Caco-2 (cell line): Measurements from ENCODE around the gene RUNX1. TPM values are rescaled to one million over a fixed set of nuclear protein-coding genes. Genes with fewer than 3 reads are reported as not detected.

Source experiments
- BruUV-seq: library from RNA; stranded (reverse); fragments of 400-500 nt; replicated peaks from 2 replicates; lab custom pipeline; 2021; lab: Mats Ljungman, UMichigan
- CTCF ChIA-PET: fragments of 300-600 bp; sonication (Branson Sonifier 250); formaldehyde crosslinking; loops from one replicate; lab custom pipeline; 2022; ENCODE audit warnings: antibody characterized with exemption; lab: Charles Lee
- POLR2A ChIA-PET: fragments of 300-600 bp; sonication (Branson Sonifier 250); formaldehyde crosslinking; loops from one replicate; lab custom pipeline; 2022; ENCODE audit warnings: antibody characterized with exemption; lab: Charles Lee
- DNase-seq, 2 experiments: peaks; one replicate each; pipeline versions ENCODE4 v3.0.0 to v3.0.0-alpha.2; 2020 to 2022
- H3K27me3 ChIP-seq: replicated peaks from 2 replicates; pipeline ENCODE4 v1.6.0; 2011; ENCODE audit warnings: low read length; ENCODE audit not compliant: control insufficient read depth, insufficient read depth
- H3K36me3 ChIP-seq: 2 replicates; pipeline ENCODE4 v1.5.1; 2011; ENCODE audit warnings: low read length; ENCODE audit not compliant: control insufficient read depth, insufficient read depth
- H3K4me1 ChIP-seq: fragments of 250-450 bp; sonication (Bioruptor Pico); 2 replicates; pipeline ENCODE4 v1.5.1; 2020; ENCODE audit warnings: mild to moderate bottlenecking
- H3K4me3 ChIP-seq: 2 replicates; pipeline ENCODE4 v1.5.1; 2011; ENCODE audit warnings: low read depth, mild to moderate bottlenecking, control low read depth, low read length
- H3K9me3 ChIP-seq: fragments of 250-450 bp; sonication (Bioruptor Pico); 2 replicates; pipeline ENCODE4 v1.5.1; 2020; ENCODE audit warnings: mild to moderate bottlenecking, moderate library complexity
- H3K27ac Mint-ChIP-seq: one replicate; pipeline ENCODE4 v1.8.0; 2022; ENCODE audit warnings: mixed read lengths; ENCODE audit not compliant: unreplicated experiment
- H3K27me3 Mint-ChIP-seq: one replicate; pipeline ENCODE4 v1.8.0; 2022; ENCODE audit warnings: mixed read lengths; ENCODE audit not compliant: insufficient read depth, unreplicated experiment
- H3K36me3 Mint-ChIP-seq: one replicate; pipeline ENCODE4 v1.8.0; 2022; ENCODE audit warnings: mild to moderate bottlenecking, mixed read lengths; ENCODE audit not compliant: insufficient read depth, unreplicated experiment
- H3K4me1 Mint-ChIP-seq: one replicate; pipeline ENCODE4 v1.8.0; 2022; ENCODE audit warnings: low read depth, mixed read lengths; ENCODE audit not compliant: unreplicated experiment
- H3K4me3 Mint-ChIP-seq: one replicate; pipeline ENCODE4 v1.8.0; 2022; ENCODE audit warnings: mild to moderate bottlenecking, moderate library complexity, mixed read lengths; ENCODE audit not compliant: unreplicated experiment
- H3K9me3 Mint-ChIP-seq: one replicate; pipeline ENCODE4 v1.8.0; 2022; ENCODE audit warnings: mixed read lengths; ENCODE audit not compliant: unreplicated experiment
- CTCF ChIP-seq, 2 experiments: fragments of 200-600 bp in 1 of 2; IDR thresholded peaks; 1 replicate in 1 of 2; 2 replicates in 1 of 2; pipeline versions ENCODE4 v1.5.1 to v1.8.0; 2011 to 2022; ENCODE audit warnings: antibody characterized with exemption in 1 of 2, control low read depth in 1 of 2, inconsistent platforms in 1 of 2, low read depth in 1 of 2, low read length in 1 of 2, mild to moderate bottlenecking in 1 of 2, moderate library complexity in 1 of 2; ENCODE audit not compliant: insufficient read depth in 1 of 2, severe bottlenecking in 1 of 2, unreplicated experiment in 1 of 2
- intact Hi-C: fragments of 100-400 bp; cut with micrococcal nuclease; formaldehyde crosslinking; loops from one replicate; pipeline ENCODE4 v1.10.0; 2022; ENCODE audit not compliant: unreplicated experiment
- total RNA-seq: library from RNA; stranded (reverse); gene quantifications from 2 replicates; pipeline ENCODE4 v1.2.3, GENCODE V29; 2022

Gene RUNX1
- total RNA-seq, 1 experiment from 2014 or later, result 11.7 TPM

DNA sequence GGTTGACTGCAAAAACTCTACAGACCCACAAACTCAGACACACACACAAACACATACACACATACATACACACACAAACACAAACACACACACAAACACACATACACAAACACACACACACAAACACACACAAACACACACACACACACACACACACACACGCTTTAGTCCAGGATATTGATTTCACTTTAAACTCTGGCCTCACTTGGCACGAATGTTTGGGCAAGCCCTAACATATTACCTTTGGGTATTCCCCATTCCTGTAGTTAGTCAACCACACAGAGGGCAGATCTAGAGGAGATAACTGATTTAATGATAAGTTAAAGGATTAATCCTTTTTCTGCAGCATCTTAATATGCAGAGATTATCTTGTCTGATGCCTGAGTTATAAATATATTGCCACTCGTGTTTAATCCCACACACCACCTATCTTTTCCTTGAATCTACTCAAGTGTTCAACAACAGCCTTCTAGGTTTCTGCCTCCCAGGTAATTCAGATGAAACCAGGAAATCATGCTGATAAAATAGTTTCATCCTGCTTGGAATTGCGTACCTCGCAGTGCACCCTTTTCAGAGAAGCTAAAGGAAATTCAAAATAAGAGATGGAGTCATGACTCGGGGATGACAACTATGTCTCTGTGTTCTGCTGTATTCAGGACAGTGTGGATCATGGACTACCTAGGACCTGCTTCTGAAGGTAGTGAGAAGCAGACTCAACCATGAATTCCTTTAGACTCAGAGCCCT is 14.5 kb upstream of the RUNX1 start:
- Histone ChIP-seq H3K27me3 (no peaks in the 10 kb centered on the region), H3K36me3 (no peaks in the 10 kb centered on the region), H3K4me3 (no peak overlapping the region), H3K9me3 (no peaks in the 10 kb centered on the region), H3K4me1 (no peaks in the 10 kb centered on the region)
- Mint-ChIP-seq H3K27ac (no peak overlapping the region), H3K9me3 (no peaks in the 10 kb centered on the region), H3K27me3 (no peaks in the 10 kb centered on the region), H3K4me1 (no peaks in the 10 kb centered on the region), H3K36me3 (no peaks in the 10 kb centered on the region), H3K4me3 (no peak overlapping the region)
- no peak for DNase-seq
- POLR2A ChIA-PET, result no interaction called here
- CTCF ChIA-PET, result no interaction called here
- no peak for TF ChIP-seq CTCF (IDR thresholded peaks at IDR 0.05; ENCODE audit: insufficient read depth in 1 of 2, low read depth in 1 of 2, low read length in 1 of 2, severe bottlenecking in 1 of 2, unreplicated experiment in 1 of 2)
- intact Hi-C loops, result no loop called here
- no TSS peak for BruUV-seq

DNA sequence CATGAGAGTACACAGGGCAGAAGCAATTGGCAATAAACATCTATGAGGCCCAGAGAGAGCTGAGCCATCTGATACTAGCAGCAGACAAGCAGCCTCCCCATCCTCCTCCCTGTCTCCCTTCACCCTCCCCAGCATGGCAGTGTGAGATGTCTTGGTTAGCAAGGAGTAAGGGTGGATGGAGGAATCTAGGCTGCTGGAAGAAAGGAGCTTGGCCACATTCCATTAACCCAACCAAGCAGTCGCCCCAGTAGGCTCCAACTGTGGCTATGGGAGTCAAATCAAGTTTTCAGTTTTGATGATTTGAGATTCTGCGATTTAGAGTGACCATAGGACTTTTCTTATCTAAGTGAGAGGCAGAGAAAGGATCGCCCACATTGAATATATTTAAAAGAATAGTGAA is 12.9 kb upstream of the RUNX1 start:
- H3K9me3 Mint-ChIP-seq, result no peaks in the 10 kb centered on the region
- intact Hi-C loops, result no loop called here
- H3K27me3 Mint-ChIP-seq, result peaks cover 3% of the 10 kb centered on the region
- no peak for DNase-seq
- no TSS peak for BruUV-seq
- no peak for TF ChIP-seq CTCF (IDR thresholded peaks at IDR 0.05; ENCODE audit: insufficient read depth in 1 of 2, low read depth in 1 of 2, low read length in 1 of 2, severe bottlenecking in 1 of 2, unreplicated experiment in 1 of 2)
- H3K4me1 ChIP-seq, result no peaks in the 10 kb centered on the region
- H3K4me1 Mint-ChIP-seq, result no peaks in the 10 kb centered on the region
- H3K27ac Mint-ChIP-seq, result no peak overlapping the region
- no peaks in the 10 kb centered on the region for H3K36me3 Mint-ChIP-seq
- H3K36me3 ChIP-seq, result no peaks in the 10 kb centered on the region
- no peak overlapping the region for H3K4me3 Mint-ChIP-seq
- CTCF ChIA-PET, result no interaction called here
- no peaks in the 10 kb centered on the region for H3K27me3 ChIP-seq
- H3K4me3 ChIP-seq, result no peak overlapping the region
- POLR2A ChIA-PET, result no interaction called here
- H3K9me3 ChIP-seq, result no peaks in the 10 kb centered on the region

- ChIA-PET CTCF (no interaction called here), POLR2A (no interaction called here)
These were observed 10.6 kb upstream of the RUNX1 start for GRCh38 chr21:35059742-35060141.

More at GRCh38 chr21:35059742-35060141, 10.6 kb upstream of the RUNX1 start:
- no peak overlapping the region for H3K4me3 ChIP-seq
- Mint-ChIP-seq H3K27ac (no peak overlapping the region), H3K27me3 (peaks cover 3% of the 10 kb centered on the region), H3K9me3 (no peaks in the 10 kb centered on the region), H3K4me1 (no peaks in the 10 kb centered on the region), H3K36me3 (no peaks in the 10 kb centered on the region), H3K4me3 (no peak overlapping the region)
- H3K36me3 ChIP-seq, result no peaks in the 10 kb centered on the region
- no peak for TF ChIP-seq CTCF (IDR thresholded peaks at IDR 0.05; ENCODE audit: insufficient read depth in 1 of 2, low read depth in 1 of 2, low read length in 1 of 2, severe bottlenecking in 1 of 2, unreplicated experiment in 1 of 2)
- no peaks in the 10 kb centered on the region for H3K9me3 ChIP-seq
- BruUV-seq, result no TSS peak
- no peaks in the 10 kb centered on the region for H3K4me1 ChIP-seq
- H3K27me3 ChIP-seq, result no peaks in the 10 kb centered on the region
- intact Hi-C loops, result no loop called here
- DNase-seq, result no peak
